Fibroblast of the aortic adventitia (primary cell): ENCODE results near the gene ADAMTS2. TPM values are rescaled to one million over a fixed set of nuclear protein-coding genes. Genes with fewer than 3 reads are reported as not detected.

Source experiments
- DNase-seq: peaks from one replicate; pipeline ENCODE4 v3.0.0-alpha.2; 2010; ENCODE audit warnings: low read depth
- H3K4me3 ChIP-seq: 2 replicates; pipeline ENCODE4 v1.5.1; 2011; ENCODE audit warnings: low read depth, mild to moderate bottlenecking, control low read depth, low read length, moderate library complexity
- total RNA-seq: library from RNA; depleted of rRNA; stranded (reverse); fragments of >200 nt; gene quantifications from 2 replicates; pipeline ENCODE4 v1.2.3, GENCODE V29; 2012; ENCODE audit warnings: low replicate concordance
- TF ChIP-seq, protein P1 (sequence below): IDR thresholded peaks from 2 replicates; pipeline ENCODE4 v1.5.1; 2011; ENCODE audit warnings: mild to moderate bottlenecking, low read length, control low read depth, inconsistent platforms; ENCODE audit not compliant: insufficient read depth

ADAMTS2 gene
- total RNA-seq, 1 donor: 25.8 TPM

DNA sequence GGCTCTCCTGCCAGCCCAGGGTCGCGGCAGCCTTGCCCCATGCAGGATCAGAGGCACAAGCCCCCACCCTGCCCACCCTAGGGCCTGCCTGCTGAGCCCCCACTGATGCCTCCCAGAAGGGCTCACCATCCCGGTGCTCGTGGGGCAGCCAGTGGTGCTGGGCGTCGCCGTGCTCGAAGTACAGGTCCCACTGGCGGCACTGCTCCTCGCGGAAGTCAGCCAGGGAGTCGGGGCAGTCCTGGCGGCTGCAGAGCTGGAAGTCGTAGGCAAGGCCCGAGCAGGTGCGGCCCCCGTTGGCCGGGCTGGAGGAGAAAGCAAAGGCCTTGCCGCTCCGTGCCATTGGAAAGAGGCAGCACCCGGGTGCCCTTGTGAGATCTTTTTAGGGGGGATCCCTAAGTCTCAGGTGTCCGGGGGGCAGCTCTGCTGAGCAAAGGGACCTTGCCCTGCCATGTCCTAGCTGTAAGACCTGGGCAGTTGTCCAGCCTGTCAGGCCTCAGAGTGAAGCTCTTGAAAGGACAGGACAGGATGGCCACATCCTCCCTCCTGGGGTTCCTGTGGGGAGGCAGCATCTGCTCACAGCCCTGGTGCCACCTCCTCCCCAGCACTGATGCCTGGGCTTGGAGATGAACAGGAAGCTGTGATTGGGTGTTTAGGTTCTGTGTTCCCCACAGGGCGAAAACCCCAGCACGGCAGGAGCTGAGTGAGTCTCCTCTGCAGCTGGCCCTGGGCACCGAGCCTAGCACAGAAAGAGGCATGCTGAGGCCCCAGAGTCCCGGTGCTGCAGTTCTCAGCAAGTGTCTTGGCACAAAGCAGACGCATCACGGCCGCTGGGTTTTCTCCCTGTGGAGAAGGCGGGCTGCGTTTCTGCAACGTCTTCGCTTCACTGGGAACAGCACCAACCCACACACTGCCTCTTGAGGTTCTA lies 207.4 kb downstream of the ADAMTS2 start:
- TF ChIP-seq, protein P1, sequence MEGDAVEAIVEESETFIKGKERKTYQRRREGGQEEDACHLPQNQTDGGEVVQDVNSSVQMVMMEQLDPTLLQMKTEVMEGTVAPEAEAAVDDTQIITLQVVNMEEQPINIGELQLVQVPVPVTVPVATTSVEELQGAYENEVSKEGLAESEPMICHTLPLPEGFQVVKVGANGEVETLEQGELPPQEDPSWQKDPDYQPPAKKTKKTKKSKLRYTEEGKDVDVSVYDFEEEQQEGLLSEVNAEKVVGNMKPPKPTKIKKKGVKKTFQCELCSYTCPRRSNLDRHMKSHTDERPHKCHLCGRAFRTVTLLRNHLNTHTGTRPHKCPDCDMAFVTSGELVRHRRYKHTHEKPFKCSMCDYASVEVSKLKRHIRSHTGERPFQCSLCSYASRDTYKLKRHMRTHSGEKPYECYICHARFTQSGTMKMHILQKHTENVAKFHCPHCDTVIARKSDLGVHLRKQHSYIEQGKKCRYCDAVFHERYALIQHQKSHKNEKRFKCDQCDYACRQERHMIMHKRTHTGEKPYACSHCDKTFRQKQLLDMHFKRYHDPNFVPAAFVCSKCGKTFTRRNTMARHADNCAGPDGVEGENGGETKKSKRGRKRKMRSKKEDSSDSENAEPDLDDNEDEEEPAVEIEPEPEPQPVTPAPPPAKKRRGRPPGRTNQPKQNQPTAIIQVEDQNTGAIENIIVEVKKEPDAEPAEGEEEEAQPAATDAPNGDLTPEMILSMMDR: no peak
- no peak for DNase-seq
- no peak overlapping the region for H3K4me3 ChIP-seq

DNA sequence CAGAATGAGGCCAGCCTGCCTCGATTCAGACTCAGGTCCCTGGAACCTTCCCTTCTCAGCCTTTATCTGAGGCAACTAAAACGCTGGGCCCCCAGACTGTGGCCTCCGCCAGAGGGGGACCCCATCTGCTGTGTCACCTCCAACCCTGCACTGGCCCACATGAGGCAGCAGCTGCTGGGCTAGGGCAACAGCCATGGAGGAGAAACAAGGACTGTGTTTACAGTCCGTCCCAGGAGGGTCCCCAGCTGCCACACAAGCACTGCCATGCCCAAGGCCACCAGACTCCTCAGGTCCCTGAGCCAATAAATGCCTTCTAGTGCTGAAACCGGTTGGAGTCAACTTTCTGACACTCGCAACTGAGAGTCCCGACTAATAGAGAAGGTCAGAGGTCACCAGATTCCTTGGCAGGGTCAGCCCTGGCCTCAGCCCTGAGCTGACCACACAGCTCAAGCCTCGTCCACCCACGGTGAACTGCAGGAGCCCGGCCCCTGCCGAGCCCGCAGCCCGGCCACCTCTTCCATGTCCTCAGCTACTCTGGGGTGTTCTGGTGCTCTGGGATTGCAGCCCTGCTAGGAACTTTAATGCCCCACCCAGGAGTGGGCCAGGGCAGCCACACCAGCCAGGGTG lies 208.1 kb downstream of the ADAMTS2 start:
- no peak for DNase-seq
- TF ChIP-seq, protein P1: no peak
- no peak overlapping the region for H3K4me3 ChIP-seq

DNA sequence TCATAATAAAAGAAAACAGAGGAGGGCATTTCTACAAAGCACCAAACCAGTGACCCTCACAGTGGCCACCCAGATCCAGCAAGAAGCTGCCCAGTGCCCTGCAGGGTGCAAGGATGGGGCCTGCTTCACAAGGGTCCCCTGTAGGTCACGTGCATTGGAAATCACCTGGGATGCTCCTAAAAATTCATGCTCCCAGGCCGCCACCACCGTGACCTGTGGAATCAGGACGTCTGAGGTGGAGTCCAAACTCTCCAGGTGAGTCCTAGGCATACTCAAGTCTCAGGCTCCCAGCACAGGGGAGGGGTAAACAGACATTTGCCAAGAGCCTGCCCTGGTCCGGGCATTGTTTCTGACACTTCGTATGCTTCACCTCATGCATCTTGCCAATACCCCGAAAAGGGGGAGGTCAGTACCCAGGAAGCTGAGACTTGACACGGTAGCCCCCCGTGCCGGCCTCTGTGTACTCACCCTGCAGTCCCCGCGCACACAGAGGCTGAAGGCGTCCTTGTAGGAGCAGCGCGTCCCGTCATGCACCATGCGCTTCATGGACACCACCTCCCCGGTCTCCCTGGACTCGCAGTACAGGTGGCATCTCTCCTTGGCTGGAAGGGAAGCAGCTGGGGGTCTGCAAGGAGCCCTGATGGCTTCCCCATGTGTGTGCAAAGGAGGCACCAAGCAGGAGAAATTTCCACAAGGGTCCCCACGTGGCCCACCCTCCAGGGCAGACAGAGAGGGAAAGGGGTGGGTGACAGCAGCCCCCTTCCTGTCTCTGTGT lies 209.6 kb downstream of the ADAMTS2 start:
- no peak overlapping the region for H3K4me3 ChIP-seq
- TF ChIP-seq, protein P1: no peak
- DNase-seq: no peak

DNA sequence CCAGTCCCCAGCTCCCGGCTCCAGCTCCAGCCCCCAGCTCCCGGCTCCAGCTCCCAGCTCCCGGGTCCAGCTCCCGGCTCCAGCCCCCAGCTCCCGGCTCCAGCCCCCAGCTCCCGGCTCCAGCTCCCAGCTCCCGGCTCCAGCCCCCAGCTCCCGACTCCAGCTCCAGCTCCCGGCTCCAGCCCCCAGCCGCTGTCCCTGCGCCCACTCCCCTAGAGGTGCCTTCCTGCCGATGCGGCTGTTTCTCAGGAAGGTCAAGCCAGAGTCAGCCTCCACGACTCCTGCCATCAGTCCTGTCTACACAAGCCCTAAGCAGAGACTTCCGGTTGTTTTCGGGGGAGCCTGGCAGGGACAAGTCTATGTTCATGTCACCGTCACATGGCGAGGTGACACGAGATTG lies 210.3 kb downstream of the ADAMTS2 start:
- TF ChIP-seq, protein P1: no peak
- no peak overlapping the region for H3K4me3 ChIP-seq
- DNase-seq: no peak

DNA sequence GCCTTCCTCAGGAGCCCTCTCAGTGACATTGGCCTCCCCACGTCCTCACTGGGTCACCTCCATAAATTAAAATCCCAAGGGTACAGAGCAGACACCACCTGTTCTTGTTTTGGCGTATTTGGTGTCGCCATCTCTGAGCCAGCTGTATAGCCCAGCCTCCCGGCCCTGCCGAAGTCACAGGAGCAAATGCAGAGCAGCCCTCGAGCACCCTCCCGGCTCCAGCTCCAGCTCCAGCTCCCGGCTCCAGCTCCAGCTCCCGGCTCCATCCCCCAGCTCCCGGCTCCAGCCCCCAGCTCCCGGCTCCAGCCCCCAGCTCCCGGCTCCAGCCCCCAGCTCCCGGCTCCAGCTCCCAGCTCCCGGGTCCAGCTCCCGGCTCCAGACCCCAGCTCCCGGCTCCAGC lies 210.8 kb downstream of the ADAMTS2 start:
- TF ChIP-seq, protein P1: no peak
- DNase-seq: no peak
- H3K4me3 ChIP-seq: no peak overlapping the region

DNA sequence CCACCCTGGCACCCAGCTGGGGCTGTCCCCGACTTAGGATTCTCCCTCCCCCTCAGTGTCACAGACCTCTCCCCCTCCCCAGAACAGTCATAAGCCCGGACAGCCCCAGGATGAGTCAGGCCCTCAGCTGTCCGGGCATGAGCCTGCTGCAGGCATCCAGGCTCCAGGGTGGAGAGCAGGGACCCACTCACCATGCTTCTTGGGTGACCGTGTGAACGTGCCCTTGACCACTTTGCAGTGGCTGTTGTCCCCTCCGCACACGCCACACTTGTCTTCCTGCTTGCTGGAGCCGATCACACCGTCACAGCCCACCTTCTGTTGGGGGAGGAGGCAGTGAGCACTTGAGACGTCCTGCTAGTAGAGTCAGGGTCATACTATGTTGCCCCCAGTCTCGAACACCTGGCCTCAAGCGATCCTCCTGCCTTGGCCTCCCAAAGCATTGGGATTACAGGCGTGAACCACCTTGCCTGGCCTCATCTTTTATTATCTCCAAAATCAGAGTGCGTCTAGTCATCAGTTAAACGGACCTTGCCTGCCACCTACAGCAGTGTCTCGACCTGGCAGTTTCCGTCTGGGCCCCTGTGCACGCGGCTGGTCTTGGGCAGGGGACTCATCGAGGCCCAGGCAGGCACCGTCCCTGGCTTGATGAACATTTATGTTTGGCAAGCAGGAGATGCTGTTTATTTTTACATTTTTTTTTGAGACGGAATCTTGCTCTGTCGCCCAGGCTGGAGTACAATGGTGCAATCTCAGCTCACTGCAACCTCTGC lies 212.5 kb downstream of the ADAMTS2 start:
- H3K4me3 ChIP-seq: no peak overlapping the region
- no peak for DNase-seq
- TF ChIP-seq, protein P1: no peak
